Measurements from ENCODE around the gene FAM83E.

DNA sequence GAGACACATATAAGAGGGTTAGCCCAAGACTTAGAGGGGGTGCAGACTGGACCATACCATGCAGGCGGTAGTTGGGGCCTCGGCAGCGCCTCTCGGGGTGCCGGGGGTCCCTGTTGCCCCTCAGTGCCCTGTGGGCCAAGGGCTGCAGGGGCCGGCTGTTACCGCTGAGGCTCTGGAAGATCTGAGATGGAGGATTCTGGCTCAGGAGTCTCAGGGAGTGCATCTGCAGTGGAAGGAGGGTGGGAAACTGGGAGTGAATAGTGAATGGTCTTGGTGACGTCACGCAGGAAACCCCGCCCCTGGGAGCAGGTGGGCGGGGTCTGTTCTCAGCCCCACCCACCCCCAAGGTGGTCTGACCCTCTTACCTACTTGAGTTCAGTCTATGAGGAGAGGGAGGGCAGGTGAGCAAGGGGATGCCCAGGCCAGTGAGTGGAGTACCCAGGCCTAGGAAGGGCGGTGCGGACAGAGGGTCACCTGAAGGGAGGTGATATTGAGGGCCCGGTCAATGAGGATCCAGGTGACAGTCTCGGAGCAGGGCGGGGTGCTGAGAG, 24.0 kb upstream of the FAM83E start:
- TF ChIP-seq HDAC2 (IDR thresholded peaks at IDR 0.05) (no peak), PAX5 (IDR thresholded peaks at IDR 0.05; ENCODE audit: borderline replicate concordance, low read depth, low read length) (no peak), EZH2 (IDR thresholded peaks at IDR 0.05; ENCODE audit: borderline replicate concordance, control insufficient read depth, low read depth, low read length) (no peak)
- TF ChIP-seq, protein P1, sequence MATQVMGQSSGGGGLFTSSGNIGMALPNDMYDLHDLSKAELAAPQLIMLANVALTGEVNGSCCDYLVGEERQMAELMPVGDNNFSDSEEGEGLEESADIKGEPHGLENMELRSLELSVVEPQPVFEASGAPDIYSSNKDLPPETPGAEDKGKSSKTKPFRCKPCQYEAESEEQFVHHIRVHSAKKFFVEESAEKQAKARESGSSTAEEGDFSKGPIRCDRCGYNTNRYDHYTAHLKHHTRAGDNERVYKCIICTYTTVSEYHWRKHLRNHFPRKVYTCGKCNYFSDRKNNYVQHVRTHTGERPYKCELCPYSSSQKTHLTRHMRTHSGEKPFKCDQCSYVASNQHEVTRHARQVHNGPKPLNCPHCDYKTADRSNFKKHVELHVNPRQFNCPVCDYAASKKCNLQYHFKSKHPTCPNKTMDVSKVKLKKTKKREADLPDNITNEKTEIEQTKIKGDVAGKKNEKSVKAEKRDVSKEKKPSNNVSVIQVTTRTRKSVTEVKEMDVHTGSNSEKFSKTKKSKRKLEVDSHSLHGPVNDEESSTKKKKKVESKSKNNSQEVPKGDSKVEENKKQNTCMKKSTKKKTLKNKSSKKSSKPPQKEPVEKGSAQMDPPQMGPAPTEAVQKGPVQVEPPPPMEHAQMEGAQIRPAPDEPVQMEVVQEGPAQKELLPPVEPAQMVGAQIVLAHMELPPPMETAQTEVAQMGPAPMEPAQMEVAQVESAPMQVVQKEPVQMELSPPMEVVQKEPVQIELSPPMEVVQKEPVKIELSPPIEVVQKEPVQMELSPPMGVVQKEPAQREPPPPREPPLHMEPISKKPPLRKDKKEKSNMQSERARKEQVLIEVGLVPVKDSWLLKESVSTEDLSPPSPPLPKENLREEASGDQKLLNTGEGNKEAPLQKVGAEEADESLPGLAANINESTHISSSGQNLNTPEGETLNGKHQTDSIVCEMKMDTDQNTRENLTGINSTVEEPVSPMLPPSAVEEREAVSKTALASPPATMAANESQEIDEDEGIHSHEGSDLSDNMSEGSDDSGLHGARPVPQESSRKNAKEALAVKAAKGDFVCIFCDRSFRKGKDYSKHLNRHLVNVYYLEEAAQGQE (IDR thresholded peaks at IDR 0.05; ENCODE audit: low read depth, low read length) = no peak
- TF ChIP-seq, protein P2, sequence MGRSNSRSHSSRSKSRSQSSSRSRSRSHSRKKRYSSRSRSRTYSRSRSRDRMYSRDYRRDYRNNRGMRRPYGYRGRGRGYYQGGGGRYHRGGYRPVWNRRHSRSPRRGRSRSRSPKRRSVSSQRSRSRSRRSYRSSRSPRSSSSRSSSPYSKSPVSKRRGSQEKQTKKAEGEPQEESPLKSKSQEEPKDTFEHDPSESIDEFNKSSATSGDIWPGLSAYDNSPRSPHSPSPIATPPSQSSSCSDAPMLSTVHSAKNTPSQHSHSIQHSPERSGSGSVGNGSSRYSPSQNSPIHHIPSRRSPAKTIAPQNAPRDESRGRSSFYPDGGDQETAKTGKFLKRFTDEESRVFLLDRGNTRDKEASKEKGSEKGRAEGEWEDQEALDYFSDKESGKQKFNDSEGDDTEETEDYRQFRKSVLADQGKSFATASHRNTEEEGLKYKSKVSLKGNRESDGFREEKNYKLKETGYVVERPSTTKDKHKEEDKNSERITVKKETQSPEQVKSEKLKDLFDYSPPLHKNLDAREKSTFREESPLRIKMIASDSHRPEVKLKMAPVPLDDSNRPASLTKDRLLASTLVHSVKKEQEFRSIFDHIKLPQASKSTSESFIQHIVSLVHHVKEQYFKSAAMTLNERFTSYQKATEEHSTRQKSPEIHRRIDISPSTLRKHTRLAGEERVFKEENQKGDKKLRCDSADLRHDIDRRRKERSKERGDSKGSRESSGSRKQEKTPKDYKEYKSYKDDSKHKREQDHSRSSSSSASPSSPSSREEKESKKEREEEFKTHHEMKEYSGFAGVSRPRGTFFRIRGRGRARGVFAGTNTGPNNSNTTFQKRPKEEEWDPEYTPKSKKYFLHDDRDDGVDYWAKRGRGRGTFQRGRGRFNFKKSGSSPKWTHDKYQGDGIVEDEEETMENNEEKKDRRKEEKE (IDR thresholded peaks at IDR 0.05) = no peak
- TF ChIP-seq, protein P3, sequence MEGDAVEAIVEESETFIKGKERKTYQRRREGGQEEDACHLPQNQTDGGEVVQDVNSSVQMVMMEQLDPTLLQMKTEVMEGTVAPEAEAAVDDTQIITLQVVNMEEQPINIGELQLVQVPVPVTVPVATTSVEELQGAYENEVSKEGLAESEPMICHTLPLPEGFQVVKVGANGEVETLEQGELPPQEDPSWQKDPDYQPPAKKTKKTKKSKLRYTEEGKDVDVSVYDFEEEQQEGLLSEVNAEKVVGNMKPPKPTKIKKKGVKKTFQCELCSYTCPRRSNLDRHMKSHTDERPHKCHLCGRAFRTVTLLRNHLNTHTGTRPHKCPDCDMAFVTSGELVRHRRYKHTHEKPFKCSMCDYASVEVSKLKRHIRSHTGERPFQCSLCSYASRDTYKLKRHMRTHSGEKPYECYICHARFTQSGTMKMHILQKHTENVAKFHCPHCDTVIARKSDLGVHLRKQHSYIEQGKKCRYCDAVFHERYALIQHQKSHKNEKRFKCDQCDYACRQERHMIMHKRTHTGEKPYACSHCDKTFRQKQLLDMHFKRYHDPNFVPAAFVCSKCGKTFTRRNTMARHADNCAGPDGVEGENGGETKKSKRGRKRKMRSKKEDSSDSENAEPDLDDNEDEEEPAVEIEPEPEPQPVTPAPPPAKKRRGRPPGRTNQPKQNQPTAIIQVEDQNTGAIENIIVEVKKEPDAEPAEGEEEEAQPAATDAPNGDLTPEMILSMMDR (IDR thresholded peaks at IDR 0.05 in 2 of 3, conservative IDR thresholded peaks at IDR 0.05 in 1 of 3; ENCODE audit: control insufficient read depth in 2 of 3, extremely low read depth in 1 of 3, insufficient read depth in 1 of 3, low read depth in 3 of 3, low read length in 3 of 3) = no peak

Measured in GM12878 (cell line).